Measurements from ENCODE around the gene ACSL6.

ACSL6 gene

GRCh38 chr5:131983244-131983771, 28.1 kb downstream of the ACSL6 start:
- no peak for DNase-seq (ENCODE audit: low read depth)
- H3K4me3 ChIP-seq (ENCODE audit: control insufficient read depth, low read depth, low read length), result no peak overlapping the region
- no peak for TF ChIP-seq CTCF (conservative IDR thresholded peaks at IDR 0.05; ENCODE audit: control insufficient read depth, insufficient read depth, low read depth, low read length)

DNA sequence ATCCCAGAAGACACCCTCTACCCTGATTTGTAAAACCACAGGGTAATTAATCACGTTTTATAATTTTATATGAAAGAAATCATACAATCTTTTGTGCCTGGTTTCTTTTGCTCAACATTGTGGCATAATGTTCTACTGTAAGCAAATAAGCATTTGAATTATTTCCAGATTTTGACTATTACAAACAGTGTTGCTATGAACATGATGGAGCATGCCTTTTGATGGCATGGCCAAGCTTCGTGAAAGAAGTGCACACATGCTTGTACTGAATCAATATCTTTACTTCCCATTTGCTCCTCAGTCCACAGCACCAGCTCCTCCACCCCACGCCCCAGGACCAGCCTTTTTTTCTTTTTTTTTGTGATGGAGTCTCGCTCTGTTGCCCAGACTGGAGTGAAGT, 29.9 kb downstream of the ACSL6 start:
- no peak for TF ChIP-seq CTCF (conservative IDR thresholded peaks at IDR 0.05; ENCODE audit: control insufficient read depth, insufficient read depth, low read depth, low read length)
- H3K4me3 ChIP-seq (ENCODE audit: control insufficient read depth, low read depth, low read length), result no peak overlapping the region

GRCh38 chr5:131980696-131981095, 30.8 kb downstream of the ACSL6 start:
- H3K4me3 ChIP-seq (ENCODE audit: control insufficient read depth, low read depth, low read length), result no peak overlapping the region
- TF ChIP-seq CTCF (conservative IDR thresholded peaks at IDR 0.05; ENCODE audit: control insufficient read depth, insufficient read depth, low read depth, low read length), result no peak
- DNase-seq (ENCODE audit: low read depth), result no peak

More for the DNA sequence above, 29.9 kb downstream of the ACSL6 start:
- no peak for DNase-seq (ENCODE audit: low read depth)

- TF ChIP-seq CTCF (conservative IDR thresholded peaks at IDR 0.05; ENCODE audit: control insufficient read depth, insufficient read depth, low read depth, low read length), result no peak
- no peak for DNase-seq (ENCODE audit: low read depth)
- no peak overlapping the region for H3K4me3 ChIP-seq (ENCODE audit: control insufficient read depth, low read depth, low read length)
Measured at GRCh38 chr5:131979816-131980215, 31.6 kb downstream of the ACSL6 start.

DNA sequence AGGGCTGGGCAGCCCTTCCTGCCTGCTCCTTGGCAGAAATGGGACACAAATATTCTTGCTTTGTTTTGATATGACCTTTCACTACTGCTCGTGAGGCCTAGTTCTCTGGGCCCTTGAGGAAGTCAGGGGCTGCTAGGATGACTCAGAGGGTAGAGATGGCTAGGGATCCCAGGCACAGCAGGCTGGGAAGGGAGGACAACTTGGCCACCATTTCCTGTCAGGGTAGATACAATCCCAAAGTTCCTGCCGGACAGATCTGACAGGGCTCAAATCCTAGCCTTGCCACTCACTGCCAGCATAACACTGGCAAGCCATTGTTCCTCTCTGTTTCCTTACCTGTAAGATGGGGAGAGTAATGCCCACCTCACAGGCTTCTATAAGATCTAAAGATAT, 34.2 kb downstream of the ACSL6 start:
- no peak overlapping the region for H3K4me3 ChIP-seq (ENCODE audit: control insufficient read depth, low read depth, low read length)
- no peak for DNase-seq (ENCODE audit: low read depth)
- TF ChIP-seq CTCF (conservative IDR thresholded peaks at IDR 0.05; ENCODE audit: control insufficient read depth, insufficient read depth, low read depth, low read length), result no peak

DNA sequence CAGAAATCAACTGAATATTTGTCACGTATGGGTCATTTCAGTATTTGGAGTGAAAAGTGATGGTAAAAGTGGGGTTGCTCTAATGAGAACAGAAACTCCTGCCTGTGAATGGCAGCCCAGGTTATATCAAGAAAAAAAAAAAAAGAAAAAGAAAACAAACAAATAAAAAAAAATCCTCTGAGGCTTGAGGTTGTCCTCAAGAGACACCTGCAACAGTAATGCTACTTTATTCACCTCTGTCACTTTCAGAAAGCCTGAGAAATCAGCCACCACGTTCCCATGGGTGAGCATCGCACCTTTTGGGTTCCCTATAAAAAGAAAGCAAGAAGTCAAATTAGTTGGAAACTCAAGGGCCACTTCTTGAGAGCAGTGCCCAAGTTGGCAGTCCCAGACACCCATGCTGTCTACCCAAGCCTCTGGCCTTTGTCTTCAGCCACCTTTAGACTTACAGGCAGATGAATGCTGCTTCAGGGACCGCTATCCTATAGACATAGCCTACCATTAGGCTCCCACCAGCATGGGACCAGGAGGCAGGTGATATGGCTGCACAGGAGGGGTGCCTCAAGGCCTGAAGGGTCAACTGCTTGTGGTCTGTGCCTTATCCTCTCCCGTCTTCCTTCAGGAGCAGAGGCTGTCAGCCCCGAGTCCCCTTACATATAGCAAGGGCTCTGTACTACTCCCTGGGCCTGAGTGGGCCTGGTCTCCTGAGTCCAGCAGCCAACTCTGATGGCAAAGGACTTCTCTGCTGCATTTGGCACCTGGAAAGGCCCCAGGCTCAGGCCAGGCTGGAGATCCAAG, 34.8 kb downstream of the ACSL6 start:
- H3K4me3 ChIP-seq (ENCODE audit: control insufficient read depth, low read depth, low read length), result no peak overlapping the region
- no peak for DNase-seq (ENCODE audit: low read depth)
- no peak for TF ChIP-seq CTCF (conservative IDR thresholded peaks at IDR 0.05; ENCODE audit: control insufficient read depth, insufficient read depth, low read depth, low read length)

All from fibroblast of mammary gland (primary cell).